ENCODE results near the gene TMEM25.

DNA sequence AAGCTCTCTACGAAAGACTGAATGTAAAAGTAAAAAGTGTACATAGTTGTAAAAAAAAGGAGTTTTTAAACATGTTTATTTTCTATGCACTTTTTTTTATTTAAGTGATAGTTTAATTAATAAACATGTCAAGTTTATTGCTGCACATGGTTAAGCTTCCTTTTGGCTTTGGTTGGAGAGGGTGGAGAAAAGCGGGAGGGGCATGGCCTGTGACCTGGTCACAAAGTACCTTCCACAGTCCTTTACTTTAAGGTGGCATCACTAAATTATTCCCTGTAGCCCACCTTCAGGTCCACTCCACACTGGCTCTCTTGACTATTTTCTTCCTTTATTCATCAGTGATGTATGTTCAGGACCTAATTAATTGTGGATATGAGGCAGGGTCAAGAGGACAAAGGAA lies 4.3 kb upstream of the TMEM25 start:
- TF ChIP-seq, protein P1, sequence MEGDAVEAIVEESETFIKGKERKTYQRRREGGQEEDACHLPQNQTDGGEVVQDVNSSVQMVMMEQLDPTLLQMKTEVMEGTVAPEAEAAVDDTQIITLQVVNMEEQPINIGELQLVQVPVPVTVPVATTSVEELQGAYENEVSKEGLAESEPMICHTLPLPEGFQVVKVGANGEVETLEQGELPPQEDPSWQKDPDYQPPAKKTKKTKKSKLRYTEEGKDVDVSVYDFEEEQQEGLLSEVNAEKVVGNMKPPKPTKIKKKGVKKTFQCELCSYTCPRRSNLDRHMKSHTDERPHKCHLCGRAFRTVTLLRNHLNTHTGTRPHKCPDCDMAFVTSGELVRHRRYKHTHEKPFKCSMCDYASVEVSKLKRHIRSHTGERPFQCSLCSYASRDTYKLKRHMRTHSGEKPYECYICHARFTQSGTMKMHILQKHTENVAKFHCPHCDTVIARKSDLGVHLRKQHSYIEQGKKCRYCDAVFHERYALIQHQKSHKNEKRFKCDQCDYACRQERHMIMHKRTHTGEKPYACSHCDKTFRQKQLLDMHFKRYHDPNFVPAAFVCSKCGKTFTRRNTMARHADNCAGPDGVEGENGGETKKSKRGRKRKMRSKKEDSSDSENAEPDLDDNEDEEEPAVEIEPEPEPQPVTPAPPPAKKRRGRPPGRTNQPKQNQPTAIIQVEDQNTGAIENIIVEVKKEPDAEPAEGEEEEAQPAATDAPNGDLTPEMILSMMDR (IDR thresholded peaks at IDR 0.05; ENCODE audit: borderline replicate concordance, extremely low read depth, low read length, poor library complexity, severe bottlenecking): no peak
- TF ChIP-seq EZH2 (IDR thresholded peaks at IDR 0.05; ENCODE audit: borderline replicate concordance, low read depth, low read length, severe bottlenecking): no peak

All from DND-41 (cell line).